GM21786 (cell line): Measurements from ENCODE around the gene RGN.
A peak's percentile ranks its signal among the peaks of the same experiment; 100 is the strongest.
"Not testable (repeated sequence)": the region's sequence is repeated elsewhere in the genome, so short reads cannot be mapped to it uniquely, and the experiment has no call there.

ENCODE experiments used
- ATAC-seq: cut with Tn5 transposase; IDR thresholded peaks from one replicate; pipeline ENCODE4 v1.9.1; 2021; ENCODE audit not compliant: unreplicated experiment

RGN gene

GRCh38 chrX:47116551-47117110, 38.4 kb downstream of the RGN start:
- ATAC-seq, result not testable (repeated sequence)

- ATAC-seq, result not testable (repeated sequence)
Observed at GRCh38 chrX:47124466-47124865, 46.2 kb downstream of the RGN start.

GRCh38 chrX:47129157-47129898, 51.1 kb downstream of the RGN start:
- ATAC-seq, result peak; percentile 97

GRCh38 chrX:47129899-47130358, 51.7 kb downstream of the RGN start:
- ATAC-seq, result no peak

GRCh38 chrX:47133493-47133892, 55.2 kb downstream of the RGN start:
- ATAC-seq, result no peak

GRCh38 chrX:47135650-47136049, 57.4 kb downstream of the RGN start:
- ATAC-seq, result not testable (repeated sequence)

- no peak for ATAC-seq
Observed at GRCh38 chrX:47138171-47138570, 59.9 kb downstream of the RGN start.
